ENCODE results near the gene B4GALT6. TPM values are rescaled to one million over a fixed set of nuclear protein-coding genes. Genes with fewer than 3 reads are reported as not detected.

The B4GALT6 gene
- total and polyA plus RNA-seq, 2 of the 13 experiments (the other 11 are each of a cell fraction or from before 2014, with no cell fraction given) = 1.9 to 3.3 TPM

DNA sequence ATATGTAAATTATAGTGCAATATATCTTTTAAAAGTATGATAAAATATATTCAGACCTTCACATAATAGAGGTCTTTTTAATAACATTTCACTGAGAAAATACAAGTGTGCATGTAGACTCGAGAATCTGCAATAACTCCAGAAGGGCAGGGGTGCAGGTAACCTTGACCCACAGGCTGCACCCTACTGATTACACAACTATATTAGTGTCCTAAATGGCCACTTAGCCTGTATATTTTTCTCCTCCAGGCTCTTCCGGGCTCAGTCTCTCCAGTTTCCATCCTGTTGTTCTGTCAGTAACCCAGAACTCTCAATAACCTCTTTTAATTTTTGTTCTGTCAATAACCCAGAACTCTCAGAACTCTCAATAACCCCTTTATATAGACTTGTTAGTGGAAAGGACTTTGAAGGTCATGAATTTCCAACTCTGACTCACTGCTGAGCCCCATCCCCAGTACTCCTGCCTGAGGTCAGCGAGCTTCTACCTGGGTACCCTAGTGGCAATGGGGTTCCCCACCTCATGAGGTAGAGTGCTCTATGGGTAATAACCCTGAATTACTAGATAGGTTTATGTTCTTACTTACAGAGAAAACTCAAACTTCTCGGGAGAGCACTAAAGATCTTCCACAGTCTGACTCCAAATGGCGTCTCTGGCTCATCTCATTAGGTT is 101.1 kb downstream of the B4GALT6 start (continued):
- TF ChIP-seq EEA1 (CRISPR knock-in tag; IDR thresholded peaks at IDR 0.05; ENCODE audit: borderline replicate concordance) (no peak), NFE2 (CRISPR knock-in tag; IDR thresholded peaks at IDR 0.05) (no peak), ZSCAN25 (CRISPR knock-in tag; IDR thresholded peaks at IDR 0.05) (peak; percentile 43; the same call in 1 of the 2 replicates), KLF6 (CRISPR knock-in tag; IDR thresholded peaks at IDR 0.05) (no peak), POLR2A (IDR thresholded peaks at IDR 0.05; ENCODE audit: insufficient read depth in 1 of 2, low read depth in 2 of 2, low read length in 2 of 2) (no peak), ZNF333 (CRISPR knock-in tag; IDR thresholded peaks at IDR 0.05; ENCODE audit: borderline replicate concordance) (no peak), TBX3 (IDR thresholded peaks at IDR 0.05; ENCODE audit: borderline replicate concordance) (no peak), BCL6 (CRISPR knock-in tag; IDR thresholded peaks at IDR 0.05) (no peak), DPF2 (CRISPR knock-in tag; IDR thresholded peaks at IDR 0.05; ENCODE audit: borderline replicate concordance, low read depth) (no peak), RBFOX2 (IDR thresholded peaks at IDR 0.05; ENCODE audit: low read depth, low read length) (no peak), ATAD3A (CRISPR knock-in tag; IDR thresholded peaks at IDR 0.05) (no peak), FOSL2 (CRISPR knock-in tag; IDR thresholded peaks at IDR 0.05) (peak; percentile 35; the same call in 1 of the 2 replicates), RARA (CRISPR knock-in tag; IDR thresholded peaks at IDR 0.05) (peak; percentile 89), ZMYM2 (CRISPR knock-in tag; IDR thresholded peaks at IDR 0.05) (no peak), ZNF33B (CRISPR knock-in tag; IDR thresholded peaks at IDR 0.05) (no peak), THAP11 (CRISPR knock-in tag; IDR thresholded peaks at IDR 0.05) (no peak), CHD4 (IDR thresholded peaks at IDR 0.05; ENCODE audit: borderline replicate concordance, low read length) (no peak), NCOA2 (CRISPR knock-in tag; IDR thresholded peaks at IDR 0.05) (peak; percentile 47; the same call in 1 of the 2 replicates), ZFP62 (CRISPR knock-in tag; IDR thresholded peaks at IDR 0.05) (no peak)
- TF ChIP-seq, protein P1, sequence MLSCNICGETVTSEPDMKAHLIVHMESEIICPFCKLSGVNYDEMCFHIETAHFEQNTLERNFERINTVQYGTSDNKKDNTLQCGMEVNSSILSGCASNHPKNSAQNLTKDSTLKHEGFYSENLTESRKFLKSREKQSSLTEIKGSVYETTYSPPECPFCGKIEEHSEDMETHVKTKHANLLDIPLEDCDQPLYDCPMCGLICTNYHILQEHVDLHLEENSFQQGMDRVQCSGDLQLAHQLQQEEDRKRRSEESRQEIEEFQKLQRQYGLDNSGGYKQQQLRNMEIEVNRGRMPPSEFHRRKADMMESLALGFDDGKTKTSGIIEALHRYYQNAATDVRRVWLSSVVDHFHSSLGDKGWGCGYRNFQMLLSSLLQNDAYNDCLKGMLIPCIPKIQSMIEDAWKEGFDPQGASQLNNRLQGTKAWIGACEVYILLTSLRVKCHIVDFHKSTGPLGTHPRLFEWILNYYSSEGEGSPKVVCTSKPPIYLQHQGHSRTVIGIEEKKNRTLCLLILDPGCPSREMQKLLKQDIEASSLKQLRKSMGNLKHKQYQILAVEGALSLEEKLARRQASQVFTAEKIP (CRISPR knock-in tag; IDR thresholded peaks at IDR 0.05; ENCODE audit: borderline replicate concordance) = no peak
- TF ChIP-seq, protein P2, sequence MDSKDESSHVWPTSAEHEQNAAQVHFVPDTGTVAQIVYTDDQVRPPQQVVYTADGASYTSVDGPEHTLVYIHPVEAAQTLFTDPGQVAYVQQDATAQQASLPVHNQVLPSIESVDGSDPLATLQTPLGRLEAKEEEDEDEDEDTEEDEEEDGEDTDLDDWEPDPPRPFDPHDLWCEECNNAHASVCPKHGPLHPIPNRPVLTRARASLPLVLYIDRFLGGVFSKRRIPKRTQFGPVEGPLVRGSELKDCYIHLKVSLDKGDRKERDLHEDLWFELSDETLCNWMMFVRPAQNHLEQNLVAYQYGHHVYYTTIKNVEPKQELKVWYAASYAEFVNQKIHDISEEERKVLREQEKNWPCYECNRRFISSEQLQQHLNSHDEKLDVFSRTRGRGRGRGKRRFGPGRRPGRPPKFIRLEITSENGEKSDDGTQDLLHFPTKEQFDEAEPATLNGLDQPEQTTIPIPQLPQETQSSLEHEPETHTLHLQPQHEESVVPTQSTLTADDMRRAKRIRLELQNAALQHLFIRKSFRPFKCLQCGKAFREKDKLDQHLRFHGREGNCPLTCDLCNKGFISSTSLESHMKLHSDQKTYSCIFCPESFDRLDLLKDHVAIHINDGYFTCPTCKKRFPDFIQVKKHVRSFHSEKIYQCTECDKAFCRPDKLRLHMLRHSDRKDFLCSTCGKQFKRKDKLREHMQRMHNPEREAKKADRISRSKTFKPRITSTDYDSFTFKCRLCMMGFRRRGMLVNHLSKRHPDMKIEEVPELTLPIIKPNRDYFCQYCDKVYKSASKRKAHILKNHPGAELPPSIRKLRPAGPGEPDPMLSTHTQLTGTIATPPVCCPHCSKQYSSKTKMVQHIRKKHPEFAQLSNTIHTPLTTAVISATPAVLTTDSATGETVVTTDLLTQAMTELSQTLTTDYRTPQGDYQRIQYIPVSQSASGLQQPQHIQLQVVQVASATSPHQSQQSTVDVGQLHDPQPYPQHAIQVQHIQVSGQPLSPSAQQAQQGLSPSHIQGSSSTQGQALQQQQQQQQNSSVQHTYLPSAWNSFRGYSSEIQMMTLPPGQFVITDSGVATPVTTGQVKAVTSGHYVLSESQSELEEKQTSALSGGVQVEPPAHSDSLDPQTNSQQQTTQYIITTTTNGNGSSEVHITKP (CRISPR knock-in tag; IDR thresholded peaks at IDR 0.05; ENCODE audit: low read depth) = no peak
- TF ChIP-seq, protein P3, sequence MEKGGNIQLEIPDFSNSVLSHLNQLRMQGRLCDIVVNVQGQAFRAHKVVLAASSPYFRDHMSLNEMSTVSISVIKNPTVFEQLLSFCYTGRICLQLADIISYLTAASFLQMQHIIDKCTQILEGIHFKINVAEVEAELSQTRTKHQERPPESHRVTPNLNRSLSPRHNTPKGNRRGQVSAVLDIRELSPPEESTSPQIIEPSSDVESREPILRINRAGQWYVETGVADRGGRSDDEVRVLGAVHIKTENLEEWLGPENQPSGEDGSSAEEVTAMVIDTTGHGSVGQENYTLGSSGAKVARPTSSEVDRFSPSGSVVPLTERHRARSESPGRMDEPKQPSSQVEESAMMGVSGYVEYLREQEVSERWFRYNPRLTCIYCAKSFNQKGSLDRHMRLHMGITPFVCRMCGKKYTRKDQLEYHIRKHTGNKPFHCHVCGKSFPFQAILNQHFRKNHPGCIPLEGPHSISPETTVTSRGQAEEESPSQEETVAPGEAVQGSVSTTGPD (CRISPR knock-in tag; IDR thresholded peaks at IDR 0.05) = no peak
- TF ChIP-seq, protein P4, sequence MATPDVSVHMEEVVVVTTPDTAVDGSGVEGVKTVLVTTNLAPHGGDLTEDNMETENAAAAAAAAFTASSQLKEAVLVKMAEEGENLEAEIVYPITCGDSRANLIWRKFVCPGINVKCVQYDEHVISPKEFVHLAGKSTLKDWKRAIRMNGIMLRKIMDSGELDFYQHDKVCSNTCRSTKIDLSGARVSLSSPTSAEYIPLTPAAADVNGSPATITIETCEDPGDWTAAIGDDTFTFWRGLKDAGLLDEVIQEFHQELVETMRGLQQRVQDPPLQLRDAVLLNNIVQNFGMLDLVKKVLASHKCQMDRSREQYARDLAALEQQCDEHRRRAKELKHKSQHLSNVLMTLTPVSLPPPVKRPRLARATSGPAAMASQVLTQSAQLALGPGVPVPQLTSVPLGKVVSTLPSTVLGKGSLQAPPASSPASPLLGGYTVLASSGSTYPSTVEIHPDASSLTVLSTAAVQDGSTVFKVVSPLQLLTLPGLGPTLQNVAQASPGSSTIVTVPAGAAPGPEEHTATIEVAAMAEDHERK (CRISPR knock-in tag; IDR thresholded peaks at IDR 0.05; ENCODE audit: low read depth) = no peak

Measured in HepG2 (cell line).